ENCODE measurements around the gene SPNS3. TPM values are rescaled to one million over a fixed set of nuclear protein-coding genes. Genes with fewer than 3 reads are reported as not detected.

SPNS3 gene
- total RNA-seq, 1 experiment from 2014 or later = 0.37 TPM

DNA sequence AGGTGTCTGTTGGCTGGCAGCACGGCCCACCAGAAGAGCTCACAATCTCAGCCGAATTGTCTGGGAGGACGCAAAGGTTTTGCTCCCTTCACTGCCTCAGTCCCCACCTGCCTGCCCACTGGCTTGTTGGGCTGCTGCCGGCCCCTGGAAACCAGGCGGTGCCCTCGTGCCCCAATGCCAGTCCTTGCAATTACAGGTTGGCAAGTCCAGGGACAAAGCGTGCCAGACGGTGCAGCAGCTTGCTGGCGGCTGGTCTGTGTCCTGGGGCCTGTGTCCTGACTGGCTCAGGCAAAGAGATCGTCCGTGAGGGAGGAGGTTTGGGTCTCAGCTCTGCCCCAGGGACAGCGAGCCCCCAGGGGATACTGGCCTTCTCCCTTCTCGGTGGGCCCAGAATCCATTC is 40.4 kb downstream of the SPNS3 start:
- Histone ChIP-seq H3K4me1 (ENCODE audit: control insufficient read depth in 1 of 2, insufficient read depth in 2 of 2, low read length in 2 of 2) (peaks cover 20 to 27% of the 10 kb centered on the region in 2 experiments), H2AFZ (ENCODE audit: low read depth, low read length, poor library complexity, severe bottlenecking) (no peak overlapping the region), H3K27ac (ENCODE audit: low read depth, low read length) (no peak overlapping the region), H3K9me2 (ENCODE audit: insufficient read depth) (no peaks in the 10 kb centered on the region), H3K4me2 (ENCODE audit: low read length) (no peak overlapping the region), H3K4me3 (replicated peaks in 1 of 2; ENCODE audit: low read depth in 1 of 2, low read length in 2 of 2) (no peak overlapping the region), H3K79me2 (ENCODE audit: insufficient read depth, low read length) (no peaks in the 10 kb centered on the region), H3K36me3 (ENCODE audit: control insufficient read depth in 1 of 2, insufficient read depth in 2 of 2, low read length in 2 of 2) (no peaks in the 10 kb centered on the region), H3K27me3 (ENCODE audit: insufficient read depth, low read length) (no peaks in the 10 kb centered on the region), H3K9ac (ENCODE audit: low read length) (no peak overlapping the region), H4K20me1 (ENCODE audit: insufficient read depth) (no peaks in the 10 kb centered on the region), H3K9me3 (ENCODE audit: control insufficient read depth in 1 of 2, insufficient read depth in 1 of 2, low read depth in 1 of 2, low read length in 2 of 2) (no peaks in the 10 kb centered on the region)
- ChIA-PET RAD21 (ENCODE audit: low non-redundant PET in 1 of 2, low total read pairs in 2 of 2, uncharacterized antibody in 2 of 2, unreplicated experiment in 2 of 2) (no interaction called here), CTCF (no interaction called here), POLR2A (no interaction called here)
- no peak for DNase-seq (ENCODE audit: low read depth, low spot score)
- no peak for ATAC-seq
- TF ChIP-seq MAX (IDR thresholded peaks at IDR 0.05) (no peak), ZFX (IDR thresholded peaks at IDR 0.05) (no peak), EZH2phosphoT487 (IDR thresholded peaks at IDR 0.05; ENCODE audit: borderline replicate concordance) (no peak), TCF7L2 (IDR thresholded peaks at IDR 0.05; ENCODE audit: borderline replicate concordance, extremely low read depth, insufficient read depth, insufficient read length) (no peak), SRF (IDR thresholded peaks at IDR 0.05; ENCODE audit: low read depth) (no peak), CBX3 (IDR thresholded peaks at IDR 0.05; ENCODE audit: low read depth) (no peak), ZNF274 (IDR thresholded peaks at IDR 0.05; ENCODE audit: low read depth, low read length) (no peak), CEBPB (IDR thresholded peaks at IDR 0.05; ENCODE audit: low read depth) (no peak), JUND (IDR thresholded peaks at IDR 0.05) (no peak), FOSL1 (IDR thresholded peaks at IDR 0.05; ENCODE audit: low read depth) (no peak), ELF1 (IDR thresholded peaks at IDR 0.05; ENCODE audit: borderline replicate concordance, low read depth) (no peak), SP1 (IDR thresholded peaks at IDR 0.05; ENCODE audit: low read depth) (no peak), POLR2AphosphoS5 (IDR thresholded peaks at IDR 0.05; ENCODE audit: low read depth, low read length) (no peak), SIN3A (IDR thresholded peaks at IDR 0.05; ENCODE audit: low read depth) (no peak), YY1 (IDR thresholded peaks at IDR 0.05; ENCODE audit: extremely low read depth, insufficient replicate concordance, low read depth, low read length) (no peak), REST (IDR thresholded peaks at IDR 0.05; ENCODE audit: low read depth) (no peak), POLR2A (IDR thresholded peaks at IDR 0.05; ENCODE audit: borderline replicate concordance, extremely low read depth, insufficient read depth, insufficient read length) (no peak), ATF3 (IDR thresholded peaks at IDR 0.05) (no peak), RAD21 (IDR thresholded peaks at IDR 0.05; ENCODE audit: low read depth) (no peak)
- TF ChIP-seq, protein P1, sequence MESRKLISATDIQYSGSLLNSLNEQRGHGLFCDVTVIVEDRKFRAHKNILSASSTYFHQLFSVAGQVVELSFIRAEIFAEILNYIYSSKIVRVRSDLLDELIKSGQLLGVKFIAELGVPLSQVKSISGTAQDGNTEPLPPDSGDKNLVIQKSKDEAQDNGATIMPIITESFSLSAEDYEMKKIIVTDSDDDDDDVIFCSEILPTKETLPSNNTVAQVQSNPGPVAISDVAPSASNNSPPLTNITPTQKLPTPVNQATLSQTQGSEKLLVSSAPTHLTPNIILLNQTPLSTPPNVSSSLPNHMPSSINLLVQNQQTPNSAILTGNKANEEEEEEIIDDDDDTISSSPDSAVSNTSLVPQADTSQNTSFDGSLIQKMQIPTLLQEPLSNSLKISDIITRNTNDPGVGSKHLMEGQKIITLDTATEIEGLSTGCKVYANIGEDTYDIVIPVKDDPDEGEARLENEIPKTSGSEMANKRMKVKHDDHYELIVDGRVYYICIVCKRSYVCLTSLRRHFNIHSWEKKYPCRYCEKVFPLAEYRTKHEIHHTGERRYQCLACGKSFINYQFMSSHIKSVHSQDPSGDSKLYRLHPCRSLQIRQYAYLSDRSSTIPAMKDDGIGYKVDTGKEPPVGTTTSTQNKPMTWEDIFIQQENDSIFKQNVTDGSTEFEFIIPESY (IDR thresholded peaks at IDR 0.05; ENCODE audit: extremely low read depth, insufficient replicate concordance, low read length) = no peak
- BruUV-seq (replicated peaks) = no TSS peak
- intact Hi-C loops (cut with micrococcal nuclease) = no loop called here

Measured in HCT116 (cell line).